HG02623 (cell line): Measurements from ENCODE around the gene WDFY4.

Source experiments
- ATAC-seq: cut with Tn5 transposase; IDR thresholded peaks from one replicate; pipeline ENCODE4 v1.9.1; 2021; ENCODE audit warnings: moderate library complexity; ENCODE audit not compliant: unreplicated experiment

Gene WDFY4

GRCh38 chr10:48845512-48845911 is 160.8 kb downstream of the WDFY4 start:
- ATAC-seq, result no peak

- ATAC-seq, result no peak
Measured at GRCh38 chr10:48847691-48848090, 163.0 kb downstream of the WDFY4 start.

- no peak for ATAC-seq
Measured at GRCh38 chr10:48856855-48857254, 172.2 kb downstream of the WDFY4 start.

- ATAC-seq, result no peak
Measured at GRCh38 chr10:48872234-48872633, 187.6 kb downstream of the WDFY4 start.

- no peak for ATAC-seq
Measured at GRCh38 chr10:48878091-48878490, 193.4 kb downstream of the WDFY4 start.

- no peak for ATAC-seq
Measured at GRCh38 chr10:48879451-48879850, 194.8 kb downstream of the WDFY4 start.

- ATAC-seq, result no peak
Measured at GRCh38 chr10:48880016-48880705, 195.5 kb downstream of the WDFY4 start.

GRCh38 chr10:48881937-48882336 is 197.3 kb downstream of the WDFY4 start:
- ATAC-seq, result no peak

GRCh38 chr10:48882881-48883280 is 198.2 kb downstream of the WDFY4 start:
- no peak for ATAC-seq

GRCh38 chr10:48883701-48884100 is 199.0 kb downstream of the WDFY4 start:
- ATAC-seq, result no peak

GRCh38 chr10:48884179-48885045 is 199.7 kb downstream of the WDFY4 start:
- ATAC-seq, result no peak

GRCh38 chr10:48885376-48885775 is 200.7 kb downstream of the WDFY4 start:
- no peak for ATAC-seq

GRCh38 chr10:48887982-48888381 is 203.3 kb downstream of the WDFY4 start:
- no peak for ATAC-seq

- no peak for ATAC-seq
Measured at GRCh38 chr10:48890888-48891850, 206.5 kb downstream of the WDFY4 start.

GRCh38 chr10:48894911-48895802 is 210.5 kb downstream of the WDFY4 start:
- no peak for ATAC-seq

GRCh38 chr10:48895803-48896195 is 211.1 kb downstream of the WDFY4 start:
- no peak for ATAC-seq

GRCh38 chr10:48896756-48897440 is 212.2 kb downstream of the WDFY4 start:
- ATAC-seq, result no peak

GRCh38 chr10:48897441-48897790 is 212.7 kb downstream of the WDFY4 start:
- no peak for ATAC-seq

GRCh38 chr10:48898426-48898825 is 213.8 kb downstream of the WDFY4 start:
- no peak for ATAC-seq

- no peak for ATAC-seq
Measured at GRCh38 chr10:48899781-48900180, 215.1 kb downstream of the WDFY4 start.
